NCI-H748 (cell line): ENCODE results near the gene NT5M.
"Not testable (repeated sequence)": the region's sequence is repeated elsewhere in the genome, so short reads cannot be mapped to it uniquely, and the experiment has no call there.

ENCODE experiments used
- DNase-seq: peaks from one replicate; lab custom pipeline; 2025; ENCODE audit not compliant: unreplicated experiment; lab: John Stamatoyannopoulos, UW

The NT5M gene

DNA sequence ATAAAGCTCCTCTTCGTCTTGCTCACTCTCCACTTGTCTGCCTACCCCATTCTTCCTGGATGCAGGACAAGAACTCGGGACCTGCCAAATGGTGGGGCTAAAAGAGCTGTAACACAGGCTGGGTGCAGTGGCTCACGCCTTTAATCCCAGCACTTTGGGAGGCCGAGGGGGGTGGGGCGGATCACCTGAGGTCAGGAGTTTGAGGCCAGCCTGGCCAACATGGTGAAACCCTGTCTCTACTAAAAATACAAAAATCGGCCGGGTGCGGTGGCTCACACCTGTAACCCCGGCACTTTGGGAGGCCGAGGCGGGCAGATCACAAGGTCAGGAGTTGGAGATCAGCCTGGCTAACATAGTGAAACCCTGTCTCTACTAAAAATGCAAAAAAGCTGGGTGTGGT lies 1.5 kb upstream of the NT5M start:
- DNase-seq: not testable (repeated sequence)

GRCh38 chr17:17303847-17304490 lies 796 bp downstream of the NT5M start:
- no peak for DNase-seq

- no peak for DNase-seq
Measured at GRCh38 chr17:17304521-17304985, 1.4 kb downstream of the NT5M start.

- DNase-seq: peak; percentile 32
Measured at GRCh38 chr17:17305281-17305801, 2.2 kb downstream of the NT5M start.

- DNase-seq: no peak
Measured at GRCh38 chr17:17309356-17309755, 6.2 kb downstream of the NT5M start.

DNA sequence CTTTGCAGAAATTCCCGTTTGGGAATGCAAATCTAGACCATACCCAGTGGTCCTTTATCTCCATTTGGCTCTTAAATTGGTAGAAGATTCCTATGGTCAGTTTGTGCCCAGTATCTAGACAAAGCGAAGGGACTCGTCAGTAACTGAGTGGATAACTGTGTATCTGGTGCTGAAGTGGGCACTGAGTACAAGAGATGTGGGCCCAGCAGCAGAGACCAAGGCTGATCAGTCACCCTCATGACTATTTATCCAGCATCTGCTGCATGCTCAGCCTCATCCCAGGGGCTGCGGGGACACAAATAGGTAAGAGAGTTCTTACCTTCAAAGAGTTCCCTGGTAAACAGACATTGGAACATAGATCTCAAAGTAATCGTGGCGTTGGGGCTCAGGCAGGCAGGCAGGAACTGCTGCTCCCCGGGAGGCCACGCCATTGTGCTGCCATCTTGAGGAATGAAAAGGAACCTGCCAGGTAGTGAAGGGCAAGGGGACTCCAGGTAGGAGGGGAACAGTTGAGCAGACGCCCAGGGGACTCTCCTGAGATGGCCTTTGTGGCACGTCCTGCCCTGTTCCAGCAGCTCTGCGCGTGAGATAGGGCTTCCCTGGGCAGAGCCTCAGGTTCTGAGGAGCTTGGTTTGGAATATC lies 10.3 kb downstream of the NT5M start:
- DNase-seq: peak; percentile 64

- no peak for DNase-seq
Measured at GRCh38 chr17:17314501-17315071, 11.4 kb downstream of the NT5M start.

DNA sequence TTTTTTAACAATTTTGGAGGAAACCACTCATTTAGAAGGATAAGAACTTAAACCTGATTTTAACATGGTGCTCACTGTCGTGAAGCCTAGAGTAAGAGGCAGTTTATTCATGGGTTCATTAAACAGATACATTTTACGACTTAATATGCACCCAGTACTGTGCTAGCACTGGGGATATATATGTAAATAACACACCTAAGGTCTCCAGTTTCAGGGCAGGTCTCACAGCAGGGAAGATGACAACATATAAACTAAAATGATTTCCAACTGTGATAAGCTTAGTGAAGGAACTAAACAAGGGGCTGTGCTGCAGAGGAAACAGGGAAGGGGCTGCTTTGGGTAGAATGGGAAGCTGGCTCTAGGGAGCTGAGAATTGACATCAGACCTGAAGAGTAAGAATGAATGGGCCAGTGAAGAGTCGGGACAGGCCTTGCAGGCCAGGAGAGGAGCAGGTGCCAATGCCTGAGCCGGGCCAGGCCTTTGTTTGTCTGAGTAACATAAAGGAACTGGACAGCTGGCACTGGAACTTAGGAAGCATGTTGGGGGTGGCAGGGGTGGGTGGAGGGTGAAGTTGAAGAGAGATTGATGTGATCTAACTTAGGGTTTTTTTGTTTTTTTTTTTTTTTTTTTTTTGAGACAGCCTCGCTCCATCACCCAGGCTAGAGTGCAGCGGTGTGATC lies 12.1 kb downstream of the NT5M start:
- peak; percentile 38 for DNase-seq

DNA sequence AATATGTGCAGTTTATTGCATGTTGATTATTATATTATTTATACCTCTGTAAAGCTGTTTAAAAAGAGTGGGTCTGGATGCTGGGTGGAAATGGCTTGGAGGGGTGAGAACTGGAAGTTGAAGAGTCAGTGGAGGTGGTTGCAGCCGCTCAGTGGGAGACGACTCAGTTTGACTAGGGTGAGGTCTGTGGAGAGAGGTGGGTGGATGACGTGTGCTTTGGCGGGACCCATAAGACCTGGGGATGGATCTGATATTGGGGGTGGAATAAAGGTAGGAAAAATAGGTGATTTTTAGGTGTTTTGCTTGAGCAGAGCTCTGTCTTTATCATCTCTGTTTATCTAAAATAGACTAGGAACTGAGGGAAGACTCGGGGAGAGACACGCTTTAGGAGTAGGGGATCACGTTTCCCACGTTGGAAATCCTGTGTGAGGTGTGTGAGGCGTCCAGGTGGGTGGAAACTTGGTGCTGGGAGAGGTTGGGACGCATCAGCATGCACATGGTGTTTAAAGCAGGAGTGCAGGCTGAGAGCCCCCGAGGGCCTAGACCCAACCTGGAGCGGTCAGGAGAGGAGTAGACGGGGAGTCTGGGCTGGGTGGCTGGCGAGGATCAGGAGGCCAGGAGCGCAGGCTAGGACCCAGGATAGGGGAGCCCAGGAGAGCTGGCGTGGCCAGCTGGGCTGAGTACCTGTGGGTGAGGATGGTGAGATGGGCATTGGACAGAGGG lies 17.2 kb downstream of the NT5M start:
- DNase-seq: no peak

DNA sequence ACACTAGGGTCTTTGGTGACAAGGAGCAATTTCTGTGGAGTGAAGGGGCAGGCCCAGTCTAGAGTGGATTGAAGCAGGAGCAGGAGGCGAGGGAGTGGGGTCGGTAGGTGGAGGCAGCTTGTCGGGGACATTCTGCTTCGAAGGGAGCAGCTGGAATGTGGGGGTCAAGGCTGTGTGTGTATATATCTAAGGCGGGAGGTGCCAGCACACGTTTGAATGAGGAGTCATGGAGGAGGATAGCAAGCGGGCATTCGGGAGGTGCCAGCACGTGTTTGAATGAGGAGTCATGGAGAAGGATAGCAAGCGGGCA lies 17.7 kb downstream of the NT5M start:
- no peak for DNase-seq

- no peak for DNase-seq
Measured at GRCh38 chr17:17321356-17322025, 18.3 kb downstream of the NT5M start.

- DNase-seq: no peak
Measured at GRCh38 chr17:17322516-17323510, 19.6 kb downstream of the NT5M start.

DNA sequence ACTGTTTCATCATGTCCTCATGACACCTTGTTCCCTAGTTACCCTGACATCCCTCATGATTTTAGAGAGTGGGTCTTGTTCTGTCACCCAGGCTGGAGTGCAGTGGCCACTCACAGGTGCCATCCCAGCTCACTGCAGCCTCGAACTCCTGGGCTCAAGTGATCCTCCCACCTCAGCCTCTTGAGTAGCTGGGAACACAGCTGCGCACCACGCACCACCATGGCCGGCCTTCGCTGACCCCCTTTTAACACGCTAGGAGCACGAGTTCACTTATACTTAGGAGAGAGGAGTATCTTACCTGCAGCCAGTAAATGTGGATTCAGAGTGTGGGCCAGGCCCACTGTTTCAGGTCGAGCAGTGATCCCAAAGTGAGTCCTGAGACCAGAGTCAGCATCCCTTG lies 21.4 kb downstream of the NT5M start:
- DNase-seq: no peak

GRCh38 chr17:17325228-17325627 lies 22.1 kb downstream of the NT5M start:
- no peak for DNase-seq

GRCh38 chr17:17325816-17326215 lies 22.6 kb downstream of the NT5M start:
- no peak for DNase-seq

GRCh38 chr17:17326275-17326875 lies 23.2 kb downstream of the NT5M start:
- DNase-seq: no peak

GRCh38 chr17:17328251-17328650 lies 25.1 kb downstream of the NT5M start:
- DNase-seq: no peak

GRCh38 chr17:17341452-17341851 lies 38.3 kb downstream of the NT5M start:
- DNase-seq: no peak
